Mucosa of stomach (tissue), 1 donor: ENCODE data around the gene CLSTN3.
"Not testable (repeated sequence)": the region's sequence is repeated elsewhere in the genome, so short reads cannot be mapped to it uniquely, and the experiment has no call there.

ENCODE experiments used
- H3K27me3 ChIP-seq: one replicate; pipeline ENCODE4 v1.7.0; 2013; ENCODE audit warnings: mild to moderate bottlenecking, low read length; ENCODE audit not compliant: control insufficient read depth, insufficient read depth
- H3K36me3 ChIP-seq: one replicate; pipeline ENCODE4 v1.7.0; 2013; ENCODE audit warnings: low read length; ENCODE audit not compliant: control insufficient read depth, insufficient read depth
- H3K4me1 ChIP-seq: one replicate; pipeline ENCODE4 v1.7.0; 2013; ENCODE audit warnings: mild to moderate bottlenecking, low read length; ENCODE audit not compliant: control insufficient read depth, insufficient read depth
- H3K4me3 ChIP-seq: one replicate; pipeline ENCODE4 v1.7.0; 2013; ENCODE audit warnings: low read length
- H3K9ac ChIP-seq: one replicate; pipeline ENCODE4 v1.7.0; 2013; ENCODE audit warnings: mild to moderate bottlenecking, low read length, moderate library complexity
- H3K9me3 ChIP-seq: one replicate; pipeline ENCODE4 v1.7.0; 2013; ENCODE audit warnings: mild to moderate bottlenecking, low read length, moderate library complexity; ENCODE audit not compliant: control insufficient read depth
- donor health status: Pancreatic carcinoma.

Gene CLSTN3

DNA sequence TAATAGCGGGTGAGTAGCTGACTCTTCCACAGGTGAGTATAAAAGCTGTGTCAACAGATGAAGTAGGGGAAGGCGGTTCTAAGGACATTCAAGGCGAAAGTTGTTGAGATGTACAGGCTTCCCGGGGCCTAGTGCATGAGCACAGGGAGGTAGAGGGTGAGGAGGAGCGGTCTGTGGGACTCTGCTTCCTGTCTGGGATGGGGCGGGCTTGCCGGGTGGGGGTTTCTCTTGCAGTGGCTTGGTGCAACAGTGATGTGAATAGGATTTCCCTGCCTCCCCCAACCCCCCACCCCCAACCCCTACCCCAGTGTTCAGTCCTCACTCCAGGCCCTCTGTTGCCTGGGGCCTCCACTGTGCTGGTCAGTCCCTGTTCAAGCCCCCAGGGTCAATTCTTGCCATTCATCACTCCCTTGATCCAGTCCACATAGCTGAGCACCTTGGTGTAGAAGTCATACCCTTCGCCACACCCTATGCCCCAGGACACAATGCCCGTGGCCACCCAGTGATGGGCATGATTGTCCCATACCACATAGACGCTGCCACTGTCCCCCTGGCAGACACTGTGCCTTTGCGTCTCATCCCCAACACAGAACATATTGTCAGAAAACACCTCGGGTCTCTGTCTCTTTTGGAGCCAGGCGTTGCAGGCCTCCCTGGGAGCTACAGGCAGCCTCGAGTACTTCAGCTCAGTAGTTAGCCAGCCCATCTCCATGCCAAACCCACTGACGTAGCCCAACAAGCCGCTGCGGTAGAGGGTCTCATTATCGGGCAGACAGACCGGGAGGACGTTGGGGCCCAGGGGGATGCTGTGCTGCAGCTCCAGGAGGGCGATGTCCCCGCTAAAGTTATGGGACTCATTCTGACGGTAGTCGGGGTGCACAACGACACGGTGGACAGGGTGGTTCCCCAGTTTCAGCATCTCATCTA is 33.9 kb upstream of the CLSTN3 start:
- H3K9ac ChIP-seq, result no peak overlapping the region
- peaks cover 9% of the 10 kb centered on the region for H3K4me1 ChIP-seq
- H3K36me3 ChIP-seq, result no peaks in the 10 kb centered on the region
- no peaks in the 10 kb centered on the region for H3K9me3 ChIP-seq
- H3K4me3 ChIP-seq, result no peak overlapping the region
- peaks cover 5% of the 10 kb centered on the region for H3K27me3 ChIP-seq

DNA sequence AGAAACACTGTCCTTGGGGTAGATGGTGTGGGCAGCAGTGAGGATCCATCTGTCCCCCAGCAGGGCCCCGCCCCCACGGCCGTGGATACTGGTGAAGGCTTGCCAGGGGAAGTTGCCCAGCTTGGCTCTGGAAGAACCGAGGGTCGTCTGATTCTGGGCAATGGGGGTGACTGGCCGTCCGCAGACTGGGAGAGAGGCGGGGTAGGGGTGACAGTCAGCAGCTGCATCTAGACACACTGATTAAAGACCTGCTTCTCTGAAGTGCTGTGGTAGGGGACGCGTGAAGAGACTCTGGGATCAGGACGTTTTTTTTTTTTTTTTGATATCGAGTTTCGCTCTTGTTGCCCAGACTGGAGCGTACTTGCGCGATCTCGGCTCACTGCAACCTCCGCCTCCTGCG is 33.2 kb upstream of the CLSTN3 start:
- no peak overlapping the region for H3K4me3 ChIP-seq
- H3K27me3 ChIP-seq, result peaks cover 5% of the 10 kb centered on the region

DNA sequence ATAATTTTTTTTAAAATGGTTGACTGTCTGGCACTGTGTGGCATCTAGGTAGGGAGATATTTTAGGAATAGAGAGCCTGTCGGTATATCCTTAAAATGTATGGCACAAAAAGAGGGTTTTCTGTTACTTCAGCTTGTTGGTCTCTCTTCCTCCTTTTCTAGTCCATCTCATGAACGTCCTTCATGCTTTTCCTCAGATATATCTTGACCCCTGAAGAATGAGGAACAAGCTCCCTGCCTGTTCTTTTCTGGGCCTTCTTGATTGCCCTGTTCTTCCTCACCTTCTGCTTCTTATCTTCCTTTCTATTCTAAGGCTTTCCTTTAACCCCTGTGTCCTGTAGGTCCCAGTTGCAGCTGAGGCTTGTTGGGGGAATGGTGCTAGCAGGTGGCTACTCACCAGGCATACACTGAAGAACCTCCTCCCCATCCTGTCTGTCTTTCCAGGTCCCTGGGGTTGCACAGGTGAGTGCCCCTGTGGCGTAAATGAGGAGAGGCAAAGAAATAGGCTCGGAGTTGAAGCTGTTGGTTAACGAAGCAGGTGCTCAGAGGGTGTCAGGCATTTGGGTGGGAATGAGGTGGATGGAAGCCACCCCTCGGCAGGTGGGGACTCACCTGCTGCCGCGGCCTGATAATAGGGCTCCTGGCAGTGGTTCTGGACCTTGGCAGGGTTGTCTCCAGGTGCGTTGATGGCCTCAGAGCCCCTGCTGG is 30.7 kb upstream of the CLSTN3 start:
- Histone ChIP-seq H3K27me3 (no peaks in the 10 kb centered on the region), H3K36me3 (no peaks in the 10 kb centered on the region), H3K9ac (no peak overlapping the region), H3K4me3 (no peak overlapping the region), H3K9me3 (no peaks in the 10 kb centered on the region), H3K4me1 (no peaks in the 10 kb centered on the region)

More for the DNA sequence above, 33.2 kb upstream of the CLSTN3 start:
- Histone ChIP-seq H3K4me1 (peaks cover 7% of the 10 kb centered on the region), H3K36me3 (no peaks in the 10 kb centered on the region), H3K9ac (no peak overlapping the region), H3K9me3 (no peaks in the 10 kb centered on the region)

DNA sequence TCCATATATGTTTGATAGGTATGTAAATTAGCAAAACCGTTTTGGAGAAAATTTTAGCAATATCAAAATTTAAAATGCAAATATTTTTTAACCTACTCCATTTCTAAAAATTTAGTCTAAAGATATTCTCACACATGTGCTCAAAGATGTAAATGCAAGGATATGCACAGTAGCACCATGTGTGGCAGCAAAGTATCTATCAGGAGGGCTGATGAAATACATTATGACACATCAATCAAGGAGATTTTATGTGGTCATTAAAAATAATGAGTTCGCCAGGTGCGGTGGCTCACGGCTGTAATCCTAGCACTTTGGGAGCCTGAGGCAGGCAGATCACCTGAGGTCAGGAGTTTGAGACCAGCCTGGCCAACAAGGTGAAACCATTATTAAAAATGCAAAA is 29.9 kb upstream of the CLSTN3 start:
- no peaks in the 10 kb centered on the region for H3K4me1 ChIP-seq
- H3K9me3 ChIP-seq, result no peaks in the 10 kb centered on the region
- H3K9ac ChIP-seq, result no peak overlapping the region
- no peaks in the 10 kb centered on the region for H3K36me3 ChIP-seq
- H3K27me3 ChIP-seq, result no peaks in the 10 kb centered on the region
- no peak overlapping the region for H3K4me3 ChIP-seq

DNA sequence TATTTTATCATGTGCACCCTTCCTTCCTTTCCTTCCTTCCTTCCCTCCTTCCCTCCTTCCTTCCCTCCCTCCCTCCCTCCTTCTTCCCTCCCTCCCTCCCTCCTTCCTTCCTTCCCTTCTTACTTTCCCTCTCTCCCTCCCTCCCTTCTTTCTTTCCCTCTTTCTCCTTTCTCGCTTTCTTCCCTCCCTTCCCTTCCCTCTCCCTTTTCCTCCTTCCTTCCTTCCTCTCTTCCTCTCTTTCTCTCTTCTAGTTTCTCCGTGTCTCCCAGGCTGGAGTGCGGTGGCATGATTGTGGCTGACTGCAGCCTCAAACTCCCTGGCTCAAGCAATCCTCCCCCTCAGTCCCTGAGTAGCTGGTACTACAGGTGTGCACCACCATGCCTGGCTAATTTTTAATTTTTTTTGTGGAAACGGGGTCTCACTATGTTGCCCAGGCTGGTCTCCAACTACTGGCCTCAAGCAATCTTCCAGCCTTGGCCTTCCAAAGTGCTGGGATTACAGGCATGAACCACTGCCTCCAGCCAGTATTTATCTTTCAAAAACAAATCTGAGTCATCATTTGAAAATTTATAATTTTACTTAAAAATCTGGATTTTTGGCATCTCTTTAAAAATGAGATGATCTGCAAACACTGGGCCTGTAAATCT is 29.0 kb upstream of the CLSTN3 start:
- no peak overlapping the region for H3K4me3 ChIP-seq
- H3K9me3 ChIP-seq, result no peaks in the 10 kb centered on the region
- no peaks in the 10 kb centered on the region for H3K36me3 ChIP-seq
- H3K4me1 ChIP-seq, result no peaks in the 10 kb centered on the region
- no peaks in the 10 kb centered on the region for H3K27me3 ChIP-seq
- no peak overlapping the region for H3K9ac ChIP-seq

DNA sequence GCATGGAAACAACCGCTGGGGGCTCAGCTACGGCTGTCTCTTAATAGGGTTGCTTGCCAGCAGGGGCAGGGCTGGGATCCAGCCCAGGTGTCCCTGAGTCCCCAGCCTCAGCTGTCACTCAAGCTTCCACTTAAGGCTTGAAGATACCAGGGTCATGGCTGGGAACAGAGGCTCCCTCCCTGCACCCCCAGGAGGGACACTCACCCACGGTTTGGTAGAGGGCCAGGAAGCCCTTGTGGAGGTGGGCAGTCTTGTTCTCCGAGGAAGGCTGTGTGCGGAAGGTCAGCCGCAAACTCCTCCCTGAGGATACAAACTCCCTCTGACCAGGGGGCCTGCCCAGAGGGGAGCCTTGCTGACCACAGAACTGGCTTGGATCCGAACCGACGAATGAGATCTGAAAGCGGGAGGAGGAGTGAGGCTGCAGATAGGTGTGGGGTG is 28.5 kb upstream of the CLSTN3 start:
- Histone ChIP-seq H3K4me3 (no peak overlapping the region), H3K9ac (no peak overlapping the region), H3K9me3 (no peaks in the 10 kb centered on the region), H3K36me3 (no peaks in the 10 kb centered on the region), H3K27me3 (no peaks in the 10 kb centered on the region), H3K4me1 (no peaks in the 10 kb centered on the region)

DNA sequence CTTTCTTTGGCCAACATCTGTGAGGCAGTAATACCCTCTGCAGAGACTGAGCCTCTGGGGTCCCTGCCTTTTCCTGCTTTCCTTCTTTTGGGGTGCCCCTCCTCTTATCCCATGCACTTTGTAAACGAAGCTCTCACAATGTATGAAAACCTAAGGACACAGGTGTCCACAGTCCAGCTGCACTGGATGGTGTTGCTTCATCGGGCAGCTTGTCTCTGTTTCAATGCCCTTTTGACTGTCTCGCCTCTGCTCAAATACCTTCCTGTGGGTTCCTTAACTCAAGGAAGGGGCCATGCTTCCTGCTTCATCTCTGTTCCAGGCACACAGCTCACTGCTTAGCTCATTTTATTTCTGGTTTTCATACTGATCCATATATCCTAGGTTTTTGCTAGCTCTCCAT is 27.6 kb upstream of the CLSTN3 start:
- Histone ChIP-seq H3K36me3 (no peaks in the 10 kb centered on the region), H3K9me3 (no peaks in the 10 kb centered on the region), H3K27me3 (no peaks in the 10 kb centered on the region), H3K4me3 (no peak overlapping the region), H3K4me1 (no peaks in the 10 kb centered on the region), H3K9ac (no peak overlapping the region)

DNA sequence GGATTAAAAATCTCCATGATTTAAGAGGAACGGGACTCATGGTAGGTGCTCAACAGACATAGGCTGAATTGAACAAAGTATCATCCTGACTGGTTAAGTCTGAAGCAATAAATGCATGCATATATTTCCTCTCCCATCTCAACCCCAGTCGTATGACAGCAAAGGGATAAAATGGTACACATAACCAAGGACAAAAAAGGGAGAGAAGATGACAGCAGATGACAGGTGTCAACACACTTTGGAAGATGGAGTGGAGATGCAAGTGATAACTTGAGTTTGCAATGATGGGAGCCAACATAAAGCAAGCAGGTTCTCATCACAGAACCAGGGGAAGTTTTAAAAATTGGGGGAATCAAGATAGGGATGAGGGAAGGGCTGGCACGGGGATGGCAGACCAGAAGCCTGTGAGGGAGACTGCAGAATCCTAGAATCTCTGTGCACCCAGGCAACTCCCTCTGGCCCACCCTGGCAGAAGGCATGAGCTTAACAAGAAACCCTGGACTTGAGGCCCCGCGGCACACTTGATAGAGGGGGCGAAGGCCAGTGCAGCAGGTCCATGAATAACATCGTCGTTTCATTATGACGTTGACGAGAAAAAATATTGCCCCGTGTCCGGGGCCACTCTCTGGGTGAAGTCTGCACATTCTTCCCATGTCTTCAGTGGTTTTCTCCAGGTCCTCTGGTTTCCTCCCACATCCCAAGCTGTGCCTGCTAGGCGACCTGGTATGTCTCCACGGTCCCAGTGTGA is 26.2 kb upstream of the CLSTN3 start:
- Histone ChIP-seq H3K9ac (no peak overlapping the region), H3K4me1 (no peaks in the 10 kb centered on the region), H3K9me3 (no peaks in the 10 kb centered on the region), H3K4me3 (no peak overlapping the region), H3K27me3 (no peaks in the 10 kb centered on the region), H3K36me3 (no peaks in the 10 kb centered on the region)

DNA sequence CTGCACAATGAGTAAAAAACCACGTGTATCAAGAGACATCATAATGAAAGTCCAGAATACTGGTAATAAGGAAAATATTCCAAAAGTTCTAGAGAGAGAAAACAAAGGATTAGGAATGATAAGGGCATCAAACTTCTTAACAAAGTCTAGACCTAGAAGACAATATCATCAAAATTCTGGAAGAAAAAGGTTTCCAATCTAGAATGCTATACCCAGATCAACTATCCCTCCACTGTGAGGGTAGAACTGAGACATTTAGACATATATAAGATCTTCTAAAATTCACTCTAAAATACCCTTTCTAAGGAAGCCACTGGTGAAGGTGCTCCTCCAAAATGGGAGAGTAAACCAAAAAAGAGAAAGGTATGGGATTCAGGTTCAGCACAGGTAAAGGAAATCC is 24.1 kb upstream of the CLSTN3 start:
- Histone ChIP-seq H3K9me3 (no peaks in the 10 kb centered on the region), H3K4me1 (peaks cover 6% of the 10 kb centered on the region), H3K36me3 (no peaks in the 10 kb centered on the region), H3K9ac (no peak overlapping the region), H3K4me3 (no peak overlapping the region), H3K27me3 (no peaks in the 10 kb centered on the region)

DNA sequence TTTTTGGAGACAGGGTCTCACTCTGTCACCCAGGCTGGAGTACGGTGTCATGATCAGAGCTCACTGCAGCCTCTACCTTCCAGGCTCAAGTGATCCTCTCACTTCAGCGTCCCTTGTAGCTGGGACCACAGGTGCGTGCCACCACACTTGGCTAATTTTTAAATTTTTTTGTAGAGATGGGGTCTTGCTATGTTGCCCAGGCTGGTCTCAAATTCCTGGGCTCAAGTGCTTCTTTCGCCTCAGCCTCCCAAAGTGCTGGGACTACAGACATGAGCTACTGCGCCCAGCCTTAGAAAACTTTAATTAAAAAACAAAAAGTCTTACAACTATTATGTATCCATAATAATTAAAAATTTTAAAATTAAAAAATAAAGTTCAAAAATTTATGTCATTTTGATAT is 23.0 kb upstream of the CLSTN3 start:
- H3K27me3 ChIP-seq, H3K4me1 ChIP-seq, H3K4me3 ChIP-seq, H3K9me3 ChIP-seq, H3K36me3 ChIP-seq, H3K9ac ChIP-seq: not testable (repeated sequence)

DNA sequence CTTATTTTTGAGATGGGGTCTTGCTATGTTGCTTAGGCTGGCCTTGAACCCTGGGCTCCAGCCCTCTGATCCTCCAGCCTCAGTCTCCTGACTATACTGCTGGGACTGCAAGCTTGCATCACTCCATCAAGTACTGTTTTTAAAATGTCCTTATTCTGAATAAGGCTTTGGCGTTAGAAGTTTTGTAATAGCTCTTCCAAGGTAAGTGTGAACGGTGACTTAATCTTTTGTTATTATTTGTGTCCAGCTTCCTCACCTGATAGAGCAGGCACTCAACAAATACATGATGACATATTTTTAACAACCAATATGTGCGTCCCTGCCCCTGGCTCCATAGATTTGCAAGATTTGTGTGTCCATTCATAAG is 22.6 kb upstream of the CLSTN3 start:
- Histone ChIP-seq H3K9ac (peak overlapping the region; percentile 95), H3K9me3 (no peaks in the 10 kb centered on the region), H3K4me1 (peaks cover 6% of the 10 kb centered on the region)

More for the DNA sequence above, 22.6 kb upstream of the CLSTN3 start:
- Histone ChIP-seq H3K4me3 (peak overlapping the region; percentile 66), H3K36me3 (no peaks in the 10 kb centered on the region), H3K27me3 (no peaks in the 10 kb centered on the region)
